Adrenal gland (tissue), 12 donors: ENCODE results near the gene DGAT2. TPM values are rescaled to one million over a fixed set of nuclear protein-coding genes. Genes with fewer than 3 reads are reported as not detected.

Experiments used
- DNase-seq, 7 donors: peaks; one replicate each; pipeline ENCODE4 v3.0.0-alpha.2; 2019 to 2020
- H3K27ac ChIP-seq, 5 donors: fragments of 200-600 bp; sonication (generic) in 4 of 5; 1 replicate in 3 of 5; 2 replicates in 2 of 5; pipeline versions ENCODE4 v1.5.1 to v1.8.0; 2016 to 2020; ENCODE audit warnings: mild to moderate bottlenecking in 1 of 5
- H3K27me3 ChIP-seq: fragments of 200-600 bp; 2 replicates; pipeline ENCODE4 v1.8.0; 2021
- H3K36me3 ChIP-seq, 2 donors: fragments of 200-600 bp; replicated peaks in 1 of 2; 1 replicate in 1 of 2; 2 replicates in 1 of 2; pipeline versions ENCODE4 v1.5.1 to v1.8.0; 2018 to 2022
- H3K4me1 ChIP-seq, 2 donors: fragments of 200-600 bp; replicated peaks in 1 of 2; 1 replicate in 1 of 2; 2 replicates in 1 of 2; pipeline versions ENCODE4 v1.5.1 to v1.8.0; 2018 to 2021
- H3K4me3 ChIP-seq, 4 donors: fragments of 200-600 bp; sonication (generic) in 3 of 4; one replicate each; pipeline ENCODE4 v1.5.1; 2016 to 2018
- H3K9me3 ChIP-seq, 3 donors: fragments of 200-600 bp; sonication (generic) in 1 of 3; replicated peaks in 1 of 3; 1 replicate in 2 of 3; 2 replicates in 1 of 3; pipeline versions ENCODE4 v1.5.1 to v1.8.0; 2016 to 2021
- POLR2A ChIP-seq, 2 donors: fragments of 450-650 bp; IDR thresholded peaks; one replicate each; pipeline ENCODE4 v1.6.1; 2017; ENCODE audit warnings: antibody characterized with exemption in 2 of 2, mild to moderate bottlenecking in 2 of 2, moderate library complexity in 1 of 2
- WGBS, 4 donors: extraction: QIAGEN DNeasy Blood & Tissue Kit in 2 of 4; methylation state at CpG; one replicate each; pipeline versions ENCODE4 v1.1.5 to v1.1.7; 2013 to 2017; 5-methylcytosine and 5-hydroxymethylcytosine counted together
- intact Hi-C, 2 donors: fragments of 100-400 bp; cut with DNase I; formaldehyde crosslinking; loops; one replicate each; pipeline versions ENCODE4 v1.14.1 to v1.15.0; 2022 to 2023
- polyA plus RNA-seq, 3 donors: library from polyadenylated mRNA; stranded (reverse); fragments of 200-250 nt in 2 of 3; fragments of 350-450 nt in 1 of 3; fragmentation: Illumina TruSeq in 1 of 3; extraction: RNeasy Lipid Tissue Mini Kit (QIAGEN cat#74804) in 1 of 3; gene quantifications; one replicate each; pipeline ENCODE4 v1.2.3, GENCODE V29; 2013 to 2014
- total RNA-seq, 9 donors: library from RNA; depleted of rRNA in 4 of 9; stranded (reverse); fragments of >200 nt in 4 of 9; fragments of 120-200 nt in 1 of 9; fragmentation: NEBNext Ultra II Directional in 1 of 9; extraction: Animal tissue kit (Norgen Biotek cat#: 25700) in 1 of 9; gene quantifications; one replicate each; pipeline versions ENCODE4 v1.1.0 to v1.2.4, GENCODE V29; 2013 to 2023
- TF ChIP-seq, protein P1 (sequence below), 6 experiments: fragments of 450-650 bp in 4 of 6; fragments of 200-600 bp in 2 of 6; sonication (generic) in 1 of 6; IDR thresholded peaks; 1 replicate in 5 of 6; 2 replicates in 1 of 6; pipeline versions ENCODE4 v1.5.1 to v1.8.0; 2016 to 2021; ENCODE audit warnings: antibody characterized with exemption in 6 of 6, mild to moderate bottlenecking in 2 of 6, moderate library complexity in 1 of 6
- donor health status: healthy with polysubstance abuse.
- donor health status: Bipolar disorder and iron deficiency.
- donor health status: DM: yes; HTN: yes; CAD: no.
- donor health status: DM: no; HTN: no; CAD: no.
- donor health status: DM: no; HTN: no; CAD: no.
- donor health status: DM: yes; HTN: yes; CAD: no.

Gene DGAT2
- total and polyA plus RNA-seq, 12 donors, result 2.1 to 79.2 (median 7.5) TPM

DNA sequence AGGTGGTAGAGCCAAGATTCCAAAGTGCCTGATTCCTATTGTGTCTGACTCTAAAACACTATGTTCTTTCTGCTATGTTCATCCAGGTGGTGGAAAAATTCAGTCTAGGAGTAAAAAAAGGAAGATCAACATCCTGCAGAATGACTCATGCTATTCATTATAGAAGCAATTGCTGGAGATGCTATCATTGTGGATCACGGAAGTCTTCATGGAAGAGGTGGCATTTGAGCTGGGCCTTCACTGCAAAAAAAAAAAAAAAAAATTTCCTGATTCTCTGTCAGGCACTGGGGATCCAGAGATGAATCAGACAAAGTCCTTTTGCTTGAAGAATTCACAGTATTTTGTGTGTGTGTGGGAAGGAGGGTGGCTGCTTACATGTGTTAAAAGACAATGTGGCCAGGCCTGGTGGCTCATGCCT, 45.1 kb downstream of the DGAT2 start:
- peaks cover 14 to 25% of the 10 kb centered on the region in 2 donors for H3K4me1 ChIP-seq
- H3K9me3 ChIP-seq, result no peaks in the 10 kb centered on the region
- intact Hi-C loops, result loop anchor here in 1 of 2 donors (2.0 kb wide), 1 partner anchor 53 kb away; no protein-coding TSS in a partner anchor
- H3K27ac ChIP-seq, result peak overlapping the region in 1 of 5 donors; percentile 85
- no peaks in the 10 kb centered on the region for H3K36me3 ChIP-seq
- no peak overlapping the region for H3K4me3 ChIP-seq
- peak in 1 of 7 donors; percentile 12 for DNase-seq
- TF ChIP-seq, protein P1, sequence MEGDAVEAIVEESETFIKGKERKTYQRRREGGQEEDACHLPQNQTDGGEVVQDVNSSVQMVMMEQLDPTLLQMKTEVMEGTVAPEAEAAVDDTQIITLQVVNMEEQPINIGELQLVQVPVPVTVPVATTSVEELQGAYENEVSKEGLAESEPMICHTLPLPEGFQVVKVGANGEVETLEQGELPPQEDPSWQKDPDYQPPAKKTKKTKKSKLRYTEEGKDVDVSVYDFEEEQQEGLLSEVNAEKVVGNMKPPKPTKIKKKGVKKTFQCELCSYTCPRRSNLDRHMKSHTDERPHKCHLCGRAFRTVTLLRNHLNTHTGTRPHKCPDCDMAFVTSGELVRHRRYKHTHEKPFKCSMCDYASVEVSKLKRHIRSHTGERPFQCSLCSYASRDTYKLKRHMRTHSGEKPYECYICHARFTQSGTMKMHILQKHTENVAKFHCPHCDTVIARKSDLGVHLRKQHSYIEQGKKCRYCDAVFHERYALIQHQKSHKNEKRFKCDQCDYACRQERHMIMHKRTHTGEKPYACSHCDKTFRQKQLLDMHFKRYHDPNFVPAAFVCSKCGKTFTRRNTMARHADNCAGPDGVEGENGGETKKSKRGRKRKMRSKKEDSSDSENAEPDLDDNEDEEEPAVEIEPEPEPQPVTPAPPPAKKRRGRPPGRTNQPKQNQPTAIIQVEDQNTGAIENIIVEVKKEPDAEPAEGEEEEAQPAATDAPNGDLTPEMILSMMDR (IDR thresholded peaks at IDR 0.05), result no peak
- TF ChIP-seq POLR2A (IDR thresholded peaks at IDR 0.05), result no peak
- 59 to 82% (median 79%) methylated on average over 1 of the region's 1 CpG for WGBS, 4 donors
- no peaks in the 10 kb centered on the region for H3K27me3 ChIP-seq

DNA sequence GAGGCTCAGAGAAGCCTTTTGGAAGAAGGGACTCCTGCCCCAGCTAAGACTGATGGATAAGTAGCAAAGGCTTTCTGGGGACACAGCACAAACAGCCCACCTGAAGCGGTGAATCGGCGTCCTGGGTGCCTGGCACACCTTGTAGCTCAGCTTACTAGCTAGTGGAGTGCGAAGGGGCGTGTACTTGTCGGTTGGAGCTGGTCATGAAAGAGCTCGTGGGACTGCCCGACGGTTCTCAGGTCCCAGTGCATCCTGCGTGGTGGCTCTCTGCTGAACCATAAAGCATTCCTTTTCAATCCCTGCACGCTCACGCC, 45.7 kb downstream of the DGAT2 start:
- intact Hi-C loops, result loop anchor here in 1 of 2 donors (2.0 kb wide), 1 partner anchor 52 kb away; no protein-coding TSS in a partner anchor
- no peak for DNase-seq
- WGBS, 4 donors, result 0 to 1% (median 0%) methylated on average over 3 to 12 of the region's 12 CpGs
- TF ChIP-seq, protein P1 (IDR thresholded peaks at IDR 0.05), result no peak
- TF ChIP-seq POLR2A (IDR thresholded peaks at IDR 0.05), result no peak
- Histone ChIP-seq H3K36me3 (no peaks in the 10 kb centered on the region), H3K4me3 (peak overlapping the region in 3 of 4 donors; percentile 44 to 78 (median 64)), H3K27me3 (no peaks in the 10 kb centered on the region), H3K27ac (peak overlapping the region in 4 of 5 donors; percentile 21 to 95 (median 68)), H3K4me1 (peaks cover 14 to 25% of the 10 kb centered on the region in 2 donors), H3K9me3 (no peaks in the 10 kb centered on the region)

DNA sequence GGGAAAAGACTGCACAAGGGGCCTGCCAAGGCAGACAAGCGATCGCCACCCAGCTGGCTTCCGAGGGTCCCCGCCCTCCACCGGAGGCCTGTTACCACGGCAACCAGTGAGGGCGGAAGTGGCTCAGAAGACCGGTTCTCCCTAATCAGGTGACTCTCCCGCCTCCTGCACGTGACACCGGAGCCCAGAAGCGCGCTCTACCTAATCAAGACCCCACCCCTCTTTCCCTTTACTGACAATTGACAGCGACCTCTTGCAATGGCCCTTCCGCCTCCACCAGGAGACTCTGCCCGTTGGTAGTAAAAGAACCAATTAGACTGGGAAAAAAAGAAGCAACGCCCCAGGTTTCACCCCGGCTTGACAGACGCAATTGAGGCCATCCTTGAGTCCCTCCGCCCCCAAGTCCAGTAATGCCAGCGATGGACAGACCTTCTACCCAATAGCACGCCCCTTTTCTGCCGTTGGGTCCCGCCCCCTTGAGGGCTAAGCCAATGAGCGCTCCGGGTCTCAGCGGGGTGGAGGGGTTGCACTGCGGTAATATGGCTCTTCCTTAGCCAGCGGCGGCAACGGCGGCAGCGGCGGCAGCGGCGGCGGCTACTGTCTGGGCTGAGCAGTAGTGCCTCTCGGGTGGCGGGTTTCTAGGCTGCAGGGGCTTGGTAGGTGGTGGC, 46.2 kb downstream of the DGAT2 start, which contains the start of gene UVRAG:
TSS of gene UVRAG (plus strand) at position 534 of the 668 bp plus-strand sequence. CDS start 198 bp downstream, outside the sequence.
- H3K4me1 ChIP-seq, result peaks cover 14 to 25% of the 10 kb centered on the region in 2 donors
- no peaks in the 10 kb centered on the region for H3K27me3 ChIP-seq
- no peaks in the 10 kb centered on the region for H3K36me3 ChIP-seq
- WGBS, 4 donors, result 0 to 1% (median 0%) methylated on average over 17 to 39 of the region's 39 CpGs
- intact Hi-C loops, result loop anchor here in 1 of 2 donors (2.0 kb wide), 1 partner anchor 52 kb away; no protein-coding TSS in a partner anchor
- H3K27ac ChIP-seq, result peak within 1 kb of the TSS; percentile 19 to 96 (median 95)
- peak within 1 kb of the TSS; percentile 57 to 96 (median 71) for H3K4me3 ChIP-seq
- DNase-seq, result peak; percentile 99 to 100 (median 100)
- TF ChIP-seq POLR2A (IDR thresholded peaks at IDR 0.05), result peak; percentile 90 to 96
- TF ChIP-seq, protein P1 (IDR thresholded peaks at IDR 0.05), result peak in 5 of 6 experiments; percentile 9 to 44 (median 40)
- H3K9me3 ChIP-seq, result no peaks in the 10 kb centered on the region

DNA sequence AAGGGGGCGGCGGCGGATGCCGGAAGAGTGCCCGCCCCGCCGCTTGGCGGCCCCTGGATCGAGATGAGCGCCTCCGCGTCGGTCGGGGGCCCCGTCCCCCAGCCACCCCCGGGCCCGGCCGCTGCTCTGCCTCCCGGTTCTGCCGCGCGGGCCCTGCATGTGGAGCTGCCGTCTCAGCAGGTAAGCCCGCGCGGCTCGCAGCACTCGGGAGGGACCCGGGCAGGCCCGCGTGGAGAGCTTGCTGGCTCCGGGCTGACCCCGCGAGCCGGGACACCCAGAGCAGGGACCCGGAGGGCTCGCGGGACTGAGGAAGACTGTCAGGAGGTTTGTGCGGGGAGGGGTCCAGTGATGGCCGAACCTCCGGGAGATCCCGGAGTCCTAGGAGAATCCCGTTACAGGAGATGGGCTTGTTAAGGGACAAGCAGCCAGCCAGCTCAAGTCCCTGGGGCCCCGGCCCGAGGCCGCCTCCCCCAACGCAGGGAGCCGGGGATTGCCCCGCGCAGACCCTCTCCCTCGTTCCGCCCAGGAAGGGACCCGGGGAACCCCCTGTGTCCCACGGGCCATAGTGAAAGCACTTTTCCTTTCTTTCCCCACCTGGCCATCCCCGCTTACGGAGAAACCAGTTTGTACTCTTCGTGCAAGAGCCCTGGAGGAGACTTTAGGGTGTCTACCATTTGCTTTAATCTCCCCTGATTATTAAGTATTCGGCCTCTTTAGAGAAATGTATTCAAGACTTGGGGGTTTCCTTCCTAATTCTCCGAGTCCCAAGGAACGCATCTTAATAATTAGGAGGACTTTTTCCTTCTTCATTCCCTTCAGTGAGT, 47.0 kb downstream of the DGAT2 start:
- Histone ChIP-seq H3K27ac (peak overlapping the region; percentile 19 to 96 (median 95)), H3K4me3 (peak overlapping the region; percentile 56 to 96 (median 68)), H3K36me3 (no peaks in the 10 kb centered on the region), H3K27me3 (no peaks in the 10 kb centered on the region), H3K4me1 (peaks cover 14 to 26% of the 10 kb centered on the region in 2 donors), H3K9me3 (no peaks in the 10 kb centered on the region)
- intact Hi-C loops, result loop anchor here in 1 of 2 donors (2.0 kb wide), 1 partner anchor 51 kb away; no protein-coding TSS in a partner anchor
- DNase-seq, result peak in 6 of 7 donors; percentile 52 to 75 (median 60)
- WGBS, 4 donors, result 0 to 1% (median 0%) methylated on average over 12 to 60 of the region's 60 CpGs
- no peak for TF ChIP-seq POLR2A (IDR thresholded peaks at IDR 0.05)
- TF ChIP-seq, protein P1 (IDR thresholded peaks at IDR 0.05), result no peak
